ENCODE results near the gene TRPM1.
A peak's percentile ranks its signal among the peaks of the same experiment; 100 is the strongest.

Gene TRPM1

DNA sequence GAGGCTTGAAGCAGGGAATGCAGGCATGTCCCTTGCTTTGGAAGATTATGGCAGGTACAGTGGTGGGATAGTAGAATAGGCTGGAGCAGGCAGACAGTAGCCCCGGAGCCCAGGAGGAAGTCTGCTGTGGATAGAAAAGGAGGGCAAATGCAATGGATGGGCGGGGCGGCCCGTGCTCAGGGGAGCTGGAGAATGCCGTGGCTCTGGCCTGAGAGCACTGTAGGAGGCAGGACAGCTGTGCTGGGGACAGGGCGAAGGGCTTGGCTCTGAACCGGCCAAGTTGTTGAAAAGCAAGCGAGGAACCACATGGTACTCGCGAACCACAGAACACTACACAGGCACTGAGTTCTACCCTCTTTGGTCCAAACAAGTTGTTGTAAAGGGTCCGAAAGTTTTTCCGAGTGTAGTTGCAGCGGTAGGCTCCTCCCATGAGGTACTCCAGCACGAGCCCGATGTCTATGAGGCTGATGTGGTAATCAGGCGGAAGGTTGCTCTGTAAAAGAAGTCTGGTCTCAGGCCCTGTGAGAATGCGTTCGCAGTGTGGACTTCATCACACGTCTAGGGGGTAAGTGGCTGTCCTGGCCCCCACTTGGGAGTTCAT, 54.7 kb downstream of the TRPM1 start:
- no peak for DNase-seq

- no peak for DNase-seq
These were observed 55.9 kb downstream of the TRPM1 start for GRCh38 chr15:31045606-31046005.

GRCh38 chr15:31042751-31043150, 58.8 kb downstream of the TRPM1 start:
- DNase-seq, result no peak

DNA sequence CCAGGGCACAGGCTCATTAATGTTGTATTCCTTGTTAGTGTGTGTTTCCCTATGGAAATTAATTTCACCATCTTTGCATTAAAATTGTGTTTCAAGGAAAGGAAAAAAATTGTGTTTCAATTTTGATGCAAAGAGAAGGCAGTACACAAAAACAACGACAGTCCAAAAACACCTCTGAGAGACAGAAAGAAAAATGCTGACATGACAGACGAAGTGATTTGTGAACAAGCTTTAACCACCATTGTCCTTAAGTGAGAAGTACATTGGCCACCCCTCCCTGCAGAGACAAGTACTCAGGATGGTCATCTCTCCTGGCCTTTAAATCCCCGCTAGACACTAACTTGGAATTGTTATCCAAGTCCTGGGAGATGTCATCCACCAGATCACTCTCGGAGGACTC, 59.9 kb downstream of the TRPM1 start:
- DNase-seq, result no peak

DNA sequence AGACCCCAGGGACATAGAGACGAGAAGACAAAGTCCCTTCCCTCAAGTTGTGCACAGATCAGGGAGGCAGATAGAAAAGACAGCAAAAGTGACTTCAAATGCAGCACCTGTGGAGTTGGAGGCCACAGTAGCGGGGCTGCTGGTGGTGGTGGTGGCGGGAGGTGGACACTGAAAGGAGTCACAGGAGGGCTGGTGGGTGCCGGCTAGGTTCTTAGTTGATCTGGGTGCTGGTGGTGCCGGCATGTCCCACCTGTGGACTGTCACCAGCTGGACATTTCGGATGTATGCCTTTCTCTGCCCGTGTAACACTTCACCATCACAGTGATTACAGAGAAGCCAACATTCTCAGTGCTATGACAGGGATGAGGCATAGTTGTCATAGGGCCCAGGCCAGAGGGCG, 60.9 kb downstream of the TRPM1 start:
- no peak for DNase-seq

DNA sequence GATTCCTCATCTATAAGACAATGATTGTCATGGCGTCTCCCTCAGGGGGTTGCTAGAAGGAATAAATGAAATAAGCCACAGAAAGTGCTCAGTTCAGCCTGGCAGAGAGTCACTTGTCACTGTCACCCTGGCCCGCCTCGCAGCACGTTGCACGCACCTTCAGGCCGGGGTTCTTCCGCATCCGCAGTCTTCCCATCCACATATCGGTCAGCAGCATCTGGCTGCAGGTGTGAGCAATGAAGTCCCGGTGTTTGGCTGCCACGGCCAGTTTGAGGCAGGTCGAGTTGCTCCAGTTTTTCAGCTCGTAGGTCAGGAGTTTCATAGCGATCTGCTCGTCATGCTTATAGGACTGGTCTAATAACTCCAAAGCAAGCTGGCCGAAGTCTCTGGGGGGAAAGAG, 61.6 kb downstream of the TRPM1 start:
- DNase-seq, result no peak

DNA sequence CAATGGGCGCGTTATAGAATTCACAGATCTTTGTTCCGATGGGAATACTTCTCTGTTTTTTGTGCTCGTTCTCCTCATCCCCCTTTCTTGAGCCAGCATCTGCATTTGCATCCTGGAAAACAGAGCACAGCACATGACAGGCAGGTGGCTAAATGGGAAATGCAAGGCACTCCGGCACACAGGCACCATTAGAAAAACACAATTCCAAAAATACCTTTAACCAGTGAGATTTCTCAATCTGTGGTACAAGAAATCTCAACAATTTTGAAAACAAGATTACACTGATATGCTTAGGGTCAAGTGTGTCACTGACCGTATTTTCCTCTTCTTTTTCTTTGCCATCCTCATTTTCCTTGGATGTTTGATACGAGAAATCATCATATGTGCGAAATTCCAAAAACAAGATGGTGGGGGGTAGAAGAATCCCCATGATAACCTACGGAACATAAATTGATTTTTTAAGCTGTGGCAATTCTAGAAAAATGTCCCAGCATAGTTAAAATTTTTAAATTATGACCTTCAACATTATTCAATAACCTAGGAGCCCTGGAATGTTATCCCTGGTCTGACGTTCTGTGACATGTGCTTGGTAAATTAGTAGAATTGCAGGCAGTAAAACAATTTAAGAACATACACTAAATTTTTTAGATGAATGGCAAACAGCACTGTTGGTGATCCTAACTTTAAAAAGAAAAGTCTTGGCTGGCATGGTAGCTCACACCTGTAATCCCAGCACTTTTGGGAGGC, 63.6 kb downstream of the TRPM1 start:
- DNase-seq, result no peak

GRCh38 chr15:31036783-31037182, 64.7 kb downstream of the TRPM1 start:
- DNase-seq, result no peak

DNA sequence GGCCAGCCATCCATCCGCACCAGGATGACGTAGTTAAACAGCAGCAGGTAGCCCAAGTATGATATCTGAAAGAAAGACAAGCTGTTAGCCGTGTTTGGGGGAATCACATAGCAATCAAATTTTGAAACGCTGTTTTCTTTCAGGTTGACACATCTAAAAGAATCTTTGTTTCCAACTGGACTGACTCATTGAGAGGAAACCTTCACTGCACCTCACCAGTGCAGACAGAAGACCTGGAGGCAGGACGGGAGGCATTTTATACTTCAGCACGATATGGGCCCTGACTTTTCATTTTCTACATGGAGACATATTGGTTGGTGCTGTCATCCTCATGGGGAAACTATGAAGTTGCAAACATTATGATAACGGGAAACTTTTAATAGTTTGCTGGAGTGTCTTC, 65.9 kb downstream of the TRPM1 start:
- no peak for DNase-seq

- no peak for DNase-seq
These were observed 67.4 kb downstream of the TRPM1 start for GRCh38 chr15:31034152-31034551.

DNA sequence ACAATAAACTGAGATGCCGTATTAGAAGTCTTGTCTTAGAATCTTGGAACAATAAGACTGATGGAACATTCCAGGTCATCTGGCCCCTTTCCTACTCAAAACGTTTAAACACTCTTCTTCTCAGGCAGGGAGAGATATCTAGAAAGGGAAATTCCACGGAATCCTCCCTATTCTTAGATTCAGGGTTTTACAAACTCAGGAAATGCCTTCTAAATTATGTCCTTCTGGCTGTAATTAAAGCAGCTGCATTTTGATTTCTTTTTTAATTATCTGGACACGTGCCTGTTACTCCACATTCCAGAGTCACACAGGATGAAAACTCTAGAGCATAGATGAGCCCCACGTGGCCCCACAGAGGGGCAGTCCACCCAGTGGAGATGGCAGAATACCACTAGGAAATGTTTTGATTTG, 68.6 kb downstream of the TRPM1 start:
- DNase-seq, result no peak

- no peak for DNase-seq
These were observed 70.0 kb downstream of the TRPM1 start for GRCh38 chr15:31031471-31032067.

DNA sequence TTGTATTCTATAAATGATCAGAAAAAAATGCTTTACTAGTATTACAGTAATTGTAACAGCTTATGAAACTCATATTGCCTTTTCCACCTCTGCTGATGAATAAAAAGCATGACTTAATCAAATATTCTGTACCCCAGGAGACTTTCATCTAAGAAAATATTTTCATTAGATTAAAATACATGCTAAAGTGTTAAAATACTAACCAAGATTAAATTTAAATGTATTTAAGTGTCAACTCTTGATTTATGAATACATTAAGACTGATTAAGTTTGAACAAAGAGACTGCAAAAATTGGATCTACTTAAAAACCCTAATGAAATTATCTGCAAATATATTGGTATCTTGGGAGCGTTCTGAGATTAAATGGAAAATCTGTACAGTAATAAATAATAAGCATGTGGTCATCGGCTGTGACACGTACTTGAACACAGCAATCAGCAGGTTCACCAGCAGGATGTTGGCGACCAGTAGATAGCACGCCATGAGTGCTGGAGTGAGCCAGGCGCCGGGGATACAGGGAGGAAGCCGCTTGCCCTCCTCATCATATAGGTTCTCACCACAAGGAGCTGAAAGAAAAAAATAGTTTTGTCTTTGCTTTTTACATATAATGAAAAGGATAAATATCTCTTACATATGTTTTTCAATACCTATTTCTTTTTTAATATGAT, 73.5 kb downstream of the TRPM1 start:
- peak; percentile 85 for DNase-seq

DNA sequence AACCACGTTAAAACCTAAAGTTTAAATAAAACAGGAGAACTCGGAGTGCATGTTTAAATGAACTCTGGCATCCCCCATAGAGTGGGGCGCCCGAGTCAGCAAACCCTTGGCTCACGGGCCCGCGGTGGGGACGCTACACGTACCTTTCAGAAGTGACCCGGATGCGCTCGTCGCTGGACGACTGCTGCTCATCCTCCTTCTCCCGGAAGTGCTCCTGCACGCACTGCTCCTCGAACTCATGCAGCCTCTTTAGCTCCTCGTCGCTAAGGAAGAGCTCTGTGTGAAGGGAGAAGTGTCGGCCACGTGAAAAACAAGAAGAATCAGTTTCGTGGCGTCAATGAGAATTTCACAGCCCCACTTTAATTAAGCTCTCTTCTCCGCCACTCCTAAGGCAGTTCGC, 75.5 kb downstream of the TRPM1 start:
- no peak for DNase-seq

DNA sequence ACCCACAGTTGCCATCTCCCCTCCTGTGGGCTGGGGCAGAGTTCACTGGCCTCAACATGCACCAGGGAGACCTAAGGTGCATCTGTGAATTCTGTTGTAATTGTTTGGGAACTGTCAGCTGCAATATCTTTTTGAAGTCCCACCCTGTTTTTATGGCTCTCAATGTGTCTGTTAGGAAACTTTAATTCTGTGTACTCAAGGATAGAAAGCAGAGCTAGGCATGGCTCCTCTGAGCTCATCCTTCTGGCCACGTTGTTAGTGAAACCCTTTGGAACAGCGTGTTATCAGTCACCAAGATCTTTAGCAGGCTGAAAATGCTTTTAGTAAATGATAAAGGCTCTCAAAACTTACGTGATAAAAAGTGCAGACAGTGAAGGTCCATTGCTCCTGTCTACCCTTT, 76.5 kb downstream of the TRPM1 start:
- DNase-seq, result no peak

- no peak for DNase-seq
These were observed 77.2 kb downstream of the TRPM1 start for GRCh38 chr15:31024330-31024729.

DNA sequence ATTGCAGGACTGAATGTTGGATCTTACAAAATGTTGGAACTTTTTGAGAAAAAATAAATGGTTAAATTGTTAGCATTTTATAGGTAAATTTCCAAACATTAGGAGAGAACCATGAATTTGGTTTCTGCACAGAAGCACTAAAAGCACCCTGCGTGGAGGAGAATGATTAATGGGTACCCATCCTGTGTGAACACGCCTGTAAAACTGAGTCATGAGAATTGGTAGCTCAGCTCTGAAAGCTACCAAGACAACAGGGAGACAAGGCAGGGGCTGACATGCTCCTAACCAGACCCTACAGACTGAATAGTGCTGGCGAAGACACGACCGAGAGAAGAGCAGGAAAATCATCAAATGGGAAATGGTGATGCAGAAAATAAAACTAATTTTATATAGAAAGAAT, 77.7 kb downstream of the TRPM1 start:
- DNase-seq, result no peak

GRCh38 chr15:31021067-31021665, 80.4 kb downstream of the TRPM1 start:
- DNase-seq, result no peak

DNA sequence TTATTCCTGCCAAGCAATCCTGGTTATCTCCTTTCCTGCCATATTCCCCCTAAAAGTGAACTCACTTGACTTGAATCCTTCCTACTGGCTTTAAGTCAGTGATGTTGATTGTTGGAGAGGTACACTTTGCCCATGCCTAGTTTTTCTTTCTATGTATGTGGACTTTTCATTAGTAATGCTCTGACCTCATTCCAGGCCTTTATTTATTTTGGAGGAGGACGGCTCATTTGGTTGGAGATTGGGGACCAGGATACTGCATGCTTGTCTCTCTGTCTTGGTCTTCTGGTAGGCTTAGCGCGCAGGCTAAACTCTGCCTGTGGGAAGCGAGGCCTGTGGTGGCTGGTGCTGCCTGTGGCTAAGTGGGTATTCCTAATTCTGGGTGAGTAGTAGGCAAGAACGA, 81.0 kb downstream of the TRPM1 start:
- no peak for DNase-seq

DNA sequence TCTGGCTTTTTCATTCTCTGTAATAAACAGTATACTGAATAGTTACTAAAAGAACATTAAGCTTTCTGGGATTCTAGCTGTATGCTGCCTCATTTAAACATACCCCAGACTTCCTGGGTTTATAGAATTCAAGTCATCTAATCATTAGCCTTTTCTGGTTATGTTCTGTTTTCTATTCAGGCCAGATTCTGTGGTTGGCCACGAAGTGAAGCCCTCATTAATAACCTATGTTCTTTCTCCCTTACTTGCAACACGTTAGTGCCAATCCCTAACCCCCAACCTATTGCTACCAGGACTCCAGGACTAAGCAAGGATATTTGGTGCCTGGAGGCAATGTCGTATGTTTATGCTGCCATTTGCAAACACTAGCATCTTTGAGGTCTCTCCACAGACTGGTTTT, 81.5 kb downstream of the TRPM1 start:
- no peak for DNase-seq

DNA sequence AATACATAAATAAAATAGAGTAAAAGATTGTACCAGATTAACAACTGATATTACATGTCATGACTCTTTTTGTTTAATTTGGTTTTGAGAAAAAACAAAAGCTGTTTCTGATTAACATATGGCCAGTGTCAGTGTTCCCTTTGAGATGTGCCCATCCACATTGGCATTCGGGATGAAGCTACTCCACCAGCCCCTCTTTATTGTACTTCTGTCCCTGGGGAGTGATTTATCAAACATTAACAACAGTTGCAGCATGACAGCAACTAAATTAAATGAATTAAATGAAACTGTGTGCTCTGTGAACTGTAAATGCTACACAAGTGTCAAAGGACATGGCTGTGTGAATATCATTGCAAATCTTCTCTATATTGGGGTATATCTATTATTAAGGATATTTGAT, 84.2 kb downstream of the TRPM1 start:
- no peak for DNase-seq

DNA sequence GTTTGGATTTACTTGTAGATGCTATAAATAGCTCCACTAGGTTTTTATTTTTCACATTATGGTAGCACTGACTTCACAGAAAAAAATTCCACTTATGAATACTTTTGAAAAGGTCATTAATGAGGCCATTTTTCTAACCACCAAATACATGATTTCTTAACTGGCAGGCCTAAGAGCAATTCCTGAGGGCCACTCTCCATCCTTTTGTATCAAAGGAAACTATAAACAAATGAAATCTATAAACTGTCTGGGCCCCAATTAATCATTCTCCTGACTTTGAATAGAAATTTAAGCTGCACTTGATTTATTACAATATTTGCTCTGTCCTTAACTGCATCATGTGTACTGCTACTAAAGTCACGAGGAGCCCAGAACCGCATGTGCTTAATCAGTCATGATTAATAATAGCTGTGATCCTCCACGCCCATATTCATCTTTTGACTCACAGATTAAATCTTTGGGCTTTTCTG, 85.0 kb downstream of the TRPM1 start:
- DNase-seq, result no peak

DNA sequence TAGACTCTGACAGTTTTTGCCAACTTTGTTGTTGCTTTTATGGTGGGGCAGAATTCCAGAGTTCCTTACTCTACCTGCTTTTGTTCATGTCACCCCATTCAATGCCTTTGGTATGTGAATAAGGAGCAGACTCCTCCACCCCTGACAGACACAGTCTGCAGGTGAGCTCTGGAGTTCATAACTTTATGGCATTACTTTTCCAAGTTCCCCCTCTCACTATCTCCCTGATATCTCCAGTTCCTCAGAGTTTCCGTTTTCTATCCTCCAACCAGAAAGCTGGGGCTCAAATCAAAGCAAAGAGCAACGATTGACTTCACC, 87.0 kb downstream of the TRPM1 start:
- no peak for DNase-seq

All from NCI-H82 (cell line).